Transverse colon (tissue), 4 donors: ENCODE measurements around the gene NAA15.

Source experiments
- CTCF ChIP-seq, 5 experiments: fragments of 200-600 bp in 3 of 5; fragments of 450-650 bp in 2 of 5; sonication (generic) in 3 of 5; IDR thresholded peaks; 1 replicate in 2 of 5; 2 replicates in 3 of 5; pipeline ENCODE4 v1.5.1; 2016 to 2017; ENCODE audit warnings: antibody characterized with exemption in 5 of 5, inconsistent platforms in 3 of 5, mild to moderate bottlenecking in 2 of 5, moderate library complexity in 1 of 5
- EP300 ChIP-seq: sonication (generic); formaldehyde crosslinking; IDR thresholded peaks from one replicate; pipeline ENCODE4 v1.6.1; 2017; ENCODE audit warnings: antibody characterized with exemption, low read depth
- POLR2A ChIP-seq: fragments of 450-650 bp; IDR thresholded peaks from one replicate; pipeline ENCODE4 v1.6.1; 2016; ENCODE audit warnings: antibody characterized with exemption, mild to moderate bottlenecking, moderate library complexity
- POLR2AphosphoS5 ChIP-seq, 3 donors: sonication (generic); formaldehyde crosslinking; IDR thresholded peaks; one replicate each; pipeline ENCODE4 v1.6.1; 2016; ENCODE audit warnings: antibody characterized with exemption in 3 of 3

- TF ChIP-seq CTCF (IDR thresholded peaks at IDR 0.05) (no peak), EP300 (no peak), POLR2AphosphoS5 (IDR thresholded peaks at IDR 0.05) (no peak), POLR2A (no peak)
Observed at GRCh38 chr4:139460565-139460964, 159.3 kb downstream of the NAA15 start.
